K562 (cell line): ENCODE data around the gene ANGPTL7. TPM values are rescaled to one million over a fixed set of nuclear protein-coding genes. Genes with fewer than 3 reads are reported as not detected.

Experiments used
- ATAC-seq: fragments of 200-7000 bp; cut with Tn5 transposase; 3 replicates; pipeline ENCODE4 v1.9.1; 2020; ENCODE audit warnings: moderate library complexity
- BruUV-seq: library from RNA; stranded (reverse); fragments of 400-500 nt; replicated peaks from 2 replicates; lab custom pipeline; 2021; lab: Mats Ljungman, UMichigan
- CTCF ChIA-PET: fragments of 300-600 bp; formaldehyde crosslinking; extraction: SDS; loops from one replicate; lab custom pipeline; 2021; ENCODE audit warnings: low intra/inter-chr PET ratio; lab: Yijun Ruan, JAX
- POLR2A ChIA-PET: fragments of 300-600, 350-650 bp; sonication (Branson Sonifier 250); formaldehyde crosslinking; extraction: SDS; loops from one replicate; lab custom pipeline; 2021; ENCODE audit warnings: antibody characterized with exemption, inconsistent platforms; lab: Yijun Ruan, JAX
- DNase-seq, 4 experiments: peaks; one replicate each; pipeline versions ENCODE4 v3.0.0 to v3.0.0-alpha.2; 2011 to 2018; ENCODE audit warnings: low spot score in 3 of 4, mixed read lengths in 3 of 4; ENCODE audit errors: extremely low read depth in 1 of 4
- FAIRE-seq: peaks from 2 replicates; lab custom pipeline; 2011; peaks lifted over from hg19 to GRCh38; lab: Jason Lieb, UNC
- H2AFZ ChIP-seq: 2 replicates; pipeline ENCODE4 v1.6.0; 2011; ENCODE audit warnings: low read depth, low read length, control low read depth, inconsistent platforms
- H3K27ac ChIP-seq: fragments of 200-600 bp; 3 replicates; pipeline ENCODE4 v1.8.0; 2011; ENCODE audit warnings: low read depth, mild to moderate bottlenecking, control low read depth, inconsistent platforms, low read length, moderate library complexity, mixed read lengths; ENCODE audit errors: extremely low read depth
- H3K27me3 ChIP-seq, 2 experiments: fragments of 300-600 bp in 1 of 2; 2 replicates in 1 of 2; 3 replicates in 1 of 2; pipeline versions ENCODE4 v1.6.0 to v1.8.0; 2011; ENCODE audit warnings: inconsistent platforms in 2 of 2, low read length in 2 of 2, mild to moderate bottlenecking in 1 of 2, mixed read lengths in 1 of 2, moderate library complexity in 1 of 2; ENCODE audit not compliant: control insufficient read depth in 2 of 2, insufficient read depth in 2 of 2
- H3K36me3 ChIP-seq: fragments of 300-600 bp; 3 replicates; pipeline ENCODE4 v1.8.0; 2011; ENCODE audit warnings: mild to moderate bottlenecking, low read length, inconsistent platforms; ENCODE audit not compliant: control insufficient read depth, insufficient read depth
- H3K4me1 ChIP-seq, 2 experiments: fragments of 200-600 bp in 1 of 2; replicated peaks in 1 of 2; 2 replicates in 1 of 2; 3 replicates in 1 of 2; pipeline versions ENCODE4 v1.5.1 to v1.8.0; 2011; ENCODE audit warnings: inconsistent platforms in 2 of 2, low read length in 2 of 2, mild to moderate bottlenecking in 1 of 2, mixed read lengths in 1 of 2, moderate library complexity in 1 of 2; ENCODE audit not compliant: control insufficient read depth in 2 of 2, insufficient read depth in 2 of 2
- H3K4me2 ChIP-seq: 2 replicates; pipeline ENCODE4 v1.6.1; 2011; ENCODE audit warnings: low read length, control low read depth, inconsistent platforms, mixed read lengths; ENCODE audit not compliant: insufficient read depth
- H3K4me3 ChIP-seq: fragments of 200-600 bp; sonication (generic), shearing (Covaris generic); 2 replicates; pipeline ENCODE4 v1.5.1; 2016; ENCODE audit warnings: control low read depth, inconsistent platforms
- H3K79me2 ChIP-seq: fragments of 200-600 bp; 3 replicates; pipeline ENCODE4 v1.8.0; 2011; ENCODE audit warnings: low read length, inconsistent platforms; ENCODE audit not compliant: control insufficient read depth, insufficient read depth
- H3K9ac ChIP-seq, 2 experiments: 2 replicates each; pipeline versions ENCODE4 v1.6.0 to v1.6.1; 2011; ENCODE audit warnings: low read depth in 2 of 2, low read length in 2 of 2, control low read depth in 1 of 2, inconsistent platforms in 1 of 2, mild to moderate bottlenecking in 1 of 2, mixed read lengths in 1 of 2; ENCODE audit not compliant: insufficient read depth in 1 of 2
- H3K9me1 ChIP-seq: one replicate; pipeline ENCODE4 v1.6.0; 2011; ENCODE audit warnings: inconsistent platforms, mild to moderate bottlenecking, low read length, moderate library complexity; ENCODE audit not compliant: control insufficient read depth, insufficient read depth
- H3K9me3 ChIP-seq: replicated peaks from 2 replicates; pipeline ENCODE4 v1.5.1; 2011; ENCODE audit warnings: low read depth, low read length, inconsistent platforms; ENCODE audit not compliant: control insufficient read depth, insufficient read depth
- H4K20me1 ChIP-seq: replicated peaks from 2 replicates; pipeline ENCODE4 v1.6.1; 2011; ENCODE audit warnings: low read length, inconsistent platforms, mixed read lengths; ENCODE audit not compliant: control insufficient read depth, insufficient read depth
- CHD4 ChIP-seq: fragments of 200-600 bp; sonication (generic); IDR thresholded peaks from 3 replicates; pipeline ENCODE4 v1.6.1; 2012; ENCODE audit warnings: low read depth, mild to moderate bottlenecking, mixed read lengths, low read length, inconsistent platforms; ENCODE audit not compliant: insufficient read depth, insufficient replicate concordance, poor library complexity, severe bottlenecking
- CREBBP ChIP-seq: IDR thresholded peaks from one replicate; pipeline ENCODE4 v1.6.1; 2012; ENCODE audit warnings: low read depth, mild to moderate bottlenecking, control low read depth, inconsistent platforms, low read length
- ESRRB ChIP-seq: fragments of 250-450 bp; sonication (Bioruptor Pico); IDR thresholded peaks from 2 replicates; pipeline ENCODE4 v1.5.0; 2020; ENCODE audit warnings: mild to moderate bottlenecking, moderate library complexity, borderline replicate concordance
- HMGN3 ChIP-seq: IDR thresholded peaks from 2 replicates; pipeline ENCODE4 v1.6.1; 2011; ENCODE audit warnings: borderline replicate concordance, low read depth, mild to moderate bottlenecking, mixed read lengths, low read length; ENCODE audit not compliant: insufficient read length; ENCODE audit errors: extremely low read depth
- HOXB6 ChIP-seq: fragments of 250-450 bp; sonication (Bioruptor Pico); IDR thresholded peaks from 2 replicates; pipeline ENCODE4 v1.5.1; 2022; ENCODE audit warnings: mild to moderate bottlenecking, borderline replicate concordance
- MBD1 ChIP-seq: fragments of 250-450 bp; sonication (Bioruptor Pico); IDR thresholded peaks from 2 replicates; pipeline ENCODE4 v1.8.0; 2022; ENCODE audit warnings: inconsistent platforms
- NFE2L1 ChIP-seq: fragments of 450-650 bp; IDR thresholded peaks from 2 replicates; pipeline ENCODE4 v1.6.1; 2016; ENCODE audit warnings: missing genetic modification characterization, low read depth, mild to moderate bottlenecking, missing compliant biosample characterization, moderate library complexity, borderline replicate concordance
- SREBF2 ChIP-seq: sonication (generic); formaldehyde crosslinking; IDR thresholded peaks from 2 replicates; pipeline ENCODE4 v1.4.0; 2020; ENCODE audit warnings: mild to moderate bottlenecking, missing genetic modification reagents
- ZBTB1 ChIP-seq: sonication (generic); formaldehyde crosslinking; IDR thresholded peaks from 2 replicates; pipeline ENCODE4 v1.8.1; 2023; ENCODE audit warnings: missing genetic modification reagents, low read depth, mild to moderate bottlenecking, borderline replicate concordance
- ZNF518B ChIP-seq: fragments of 250-450 bp; sonication (Bioruptor Pico); IDR thresholded peaks from 2 replicates; pipeline ENCODE4 v1.5.0; 2021; ENCODE audit warnings: mild to moderate bottlenecking, moderate library complexity
- WGBS: fragments of 100-300 bp; shearing (Covaris generic); methylation state at CpG from one replicate; pipeline ENCODE4 v1.1.6; 2016; ENCODE audit warnings: low coverage, mixed read lengths; ENCODE audit not compliant: insufficient coverage; ENCODE audit errors: missing lambda C conversion rate; 5-methylcytosine and 5-hydroxymethylcytosine counted together
- in situ Hi-C: fragments of 300-500 bp; cut with MboI; formaldehyde crosslinking; loops from 4 replicates; pipeline ENCODE4 v1.15.0; 2018; ENCODE audit warnings: inconsistent platforms, mixed read lengths
- intact Hi-C: fragments of 100-400 bp; cut with micrococcal nuclease; formaldehyde crosslinking; loops from 2 replicates; pipeline ENCODE4 v1.14.2; 2022
- polyA plus RNA-seq, 8 experiments: library from polyadenylated mRNA; depleted of rRNA in 4 of 8; stranded (reverse) in 5 of 8; unstranded in 3 of 8; fragments of >200 nt; fragmentation: Nextera tagmentation in 2 of 8; fragmentation: Illumina TruSeq in 1 of 8; extraction: Ambion mirVana in 2 of 8; extraction: Trizol in 1 of 8; gene quantifications; 2 replicates each; pipeline versions ENCODE4 v1.2.1 to v1.2.3, GENCODE V29; 2011 to 2014; ENCODE audit warnings: inconsistent platforms in 1 of 8, missing spikeins in 1 of 8
- total RNA-seq, 7 experiments: library from RNA; depleted of rRNA in 6 of 7; stranded (reverse); fragments of >200 nt in 6 of 7; fragmentation: Illumina TruSeq in 2 of 7; extraction: Trizol in 2 of 7; gene quantifications; 2 replicates each; pipeline versions ENCODE4 v1.2.1 to v1.2.3, GENCODE V29; 2011 to 2021; ENCODE audit warnings: low replicate concordance in 1 of 7

ANGPTL7 gene
- total and polyA plus RNA-seq, 9 of the 15 experiments (the other 6 are each of a cell fraction or from before 2014, with no cell fraction given) = not detected

DNA sequence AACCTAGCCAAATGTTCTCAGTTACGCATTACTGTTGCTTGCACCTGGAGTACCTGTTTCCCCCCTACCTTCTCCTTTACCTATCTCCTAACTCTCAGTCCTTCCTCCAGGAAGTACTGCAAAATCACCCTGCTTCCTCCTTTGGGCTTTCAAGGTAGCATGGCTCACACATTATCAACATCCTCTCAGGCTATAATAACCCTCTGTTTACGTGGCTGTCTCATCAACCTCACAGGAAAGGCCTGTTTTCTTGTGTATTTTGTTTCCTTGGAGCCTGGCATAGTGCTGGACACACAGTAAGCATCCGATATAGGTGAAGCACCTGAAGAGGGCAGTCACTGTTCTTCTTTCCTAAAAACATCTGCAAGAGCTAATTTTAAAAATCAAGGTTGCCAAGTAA, 32.7 kb upstream of the ANGPTL7 start:
- H3K36me3 ChIP-seq = peaks cover 79% of the 10 kb centered on the region

More for the DNA sequence above, 32.7 kb upstream of the ANGPTL7 start:
- no peak overlapping the region for H3K27ac ChIP-seq
- ChIA-PET POLR2A (no interaction called here), CTCF (no interaction called here)
- ATAC-seq = no peak
- intact Hi-C loops (no loop called here), in situ Hi-C loops (no loop called here)
- no peak overlapping the region for H3K9ac ChIP-seq
- H3K9me1 ChIP-seq = peaks cover 3% of the 10 kb centered on the region
- H3K4me2 ChIP-seq = no peak overlapping the region
- no peaks in the 10 kb centered on the region for H3K4me1 ChIP-seq
- no peaks in the 10 kb centered on the region for H3K79me2 ChIP-seq
- H2AFZ ChIP-seq = no peak overlapping the region
- TF ChIP-seq ZBTB1 = no peak
- TF ChIP-seq HOXB6 (CRISPR knock-in tag) = no peak
- TF ChIP-seq NFE2L1 (tag) = no peak
- no peak for TF ChIP-seq MBD1
- no peak for TF ChIP-seq CREBBP
- TF ChIP-seq CHD4 = no peak
- no peak for TF ChIP-seq ZNF518B (CRISPR knock-in tag)
- no peak for TF ChIP-seq ESRRB (CRISPR knock-in tag)
- no peak for TF ChIP-seq SREBF2 (CRISPR knock-in tag)
- no peak for TF ChIP-seq HMGN3
- WGBS = 94% methylated on average over 3 of the region's 3 CpGs
- no peak overlapping the region for H3K4me3 ChIP-seq
- FAIRE-seq = no peak
- H4K20me1 ChIP-seq = no peaks in the 10 kb centered on the region
- no peak for DNase-seq
- no TSS peak for BruUV-seq
- H3K9me3 ChIP-seq = no peaks in the 10 kb centered on the region
- no peaks in the 10 kb centered on the region for H3K27me3 ChIP-seq
